Right lobe of liver (tissue), 4 donors: Measurements from ENCODE around the gene NFATC1.

Source experiments
- POLR2A ChIP-seq: fragments of 450-650 bp; IDR thresholded peaks from one replicate; pipeline ENCODE4 v1.6.1; 2017; ENCODE audit warnings: antibody characterized with exemption, mild to moderate bottlenecking
- TF ChIP-seq, protein P1 (sequence below), 4 donors: fragments of 200-600 bp in 3 of 4; fragments of 450-650 bp in 1 of 4; IDR thresholded peaks; one replicate each; pipeline versions ENCODE4 v1.5.1 to v1.8.0; 2016 to 2022; ENCODE audit warnings: antibody characterized with exemption in 4 of 4, mild to moderate bottlenecking in 2 of 4
- donor health status: DM: no; HTN: no; CAD: no.
- donor health status: DM: no; HTN: no; CAD: no.
- donor health status: DM: no; HTN: yes; CAD: no.

DNA sequence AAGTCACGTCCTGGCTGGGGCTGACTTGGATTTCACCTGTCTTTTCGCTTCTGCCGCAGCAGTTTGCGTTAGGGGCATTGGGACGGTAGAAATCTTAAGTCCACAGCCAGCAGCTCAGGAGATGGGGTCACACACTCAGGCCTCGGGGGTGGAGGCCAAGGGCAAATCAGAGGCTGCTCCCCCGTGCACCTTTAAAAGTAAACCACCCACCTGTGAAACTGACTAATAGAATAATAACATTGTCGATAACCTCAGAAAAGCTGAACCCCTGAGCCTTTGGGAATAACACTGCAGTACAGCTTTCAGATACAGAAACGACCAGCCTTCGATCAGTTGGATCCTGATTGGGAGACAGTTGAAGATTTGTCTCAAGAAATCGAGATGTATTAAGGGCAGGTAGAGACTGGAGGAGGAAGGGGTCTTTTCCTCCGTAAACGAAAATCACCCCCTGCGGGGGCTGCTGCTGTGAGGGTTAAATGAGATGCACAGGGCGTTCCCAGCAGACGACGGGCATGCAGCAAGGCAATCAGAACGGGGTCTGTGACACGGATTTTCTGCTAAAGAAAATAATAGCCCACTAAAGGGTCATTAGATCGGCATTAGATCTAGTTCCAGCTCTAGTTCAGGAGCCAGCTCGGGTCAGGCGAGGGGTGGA lies 16.4 kb upstream of the NFATC1 start:
- TF ChIP-seq, protein P1, sequence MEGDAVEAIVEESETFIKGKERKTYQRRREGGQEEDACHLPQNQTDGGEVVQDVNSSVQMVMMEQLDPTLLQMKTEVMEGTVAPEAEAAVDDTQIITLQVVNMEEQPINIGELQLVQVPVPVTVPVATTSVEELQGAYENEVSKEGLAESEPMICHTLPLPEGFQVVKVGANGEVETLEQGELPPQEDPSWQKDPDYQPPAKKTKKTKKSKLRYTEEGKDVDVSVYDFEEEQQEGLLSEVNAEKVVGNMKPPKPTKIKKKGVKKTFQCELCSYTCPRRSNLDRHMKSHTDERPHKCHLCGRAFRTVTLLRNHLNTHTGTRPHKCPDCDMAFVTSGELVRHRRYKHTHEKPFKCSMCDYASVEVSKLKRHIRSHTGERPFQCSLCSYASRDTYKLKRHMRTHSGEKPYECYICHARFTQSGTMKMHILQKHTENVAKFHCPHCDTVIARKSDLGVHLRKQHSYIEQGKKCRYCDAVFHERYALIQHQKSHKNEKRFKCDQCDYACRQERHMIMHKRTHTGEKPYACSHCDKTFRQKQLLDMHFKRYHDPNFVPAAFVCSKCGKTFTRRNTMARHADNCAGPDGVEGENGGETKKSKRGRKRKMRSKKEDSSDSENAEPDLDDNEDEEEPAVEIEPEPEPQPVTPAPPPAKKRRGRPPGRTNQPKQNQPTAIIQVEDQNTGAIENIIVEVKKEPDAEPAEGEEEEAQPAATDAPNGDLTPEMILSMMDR (IDR thresholded peaks at IDR 0.05): no peak
- TF ChIP-seq POLR2A: no peak
